Measurements from ENCODE around the gene MMP14. TPM values are rescaled to one million over a fixed set of nuclear protein-coding genes. Genes with fewer than 3 reads are reported as not detected.

MMP14 gene
- total RNA-seq, 1 donor from 2014 or later: 187 TPM

GRCh38 chr14:22845821-22846625, 9.6 kb downstream of the MMP14 start:
- Histone ChIP-seq H3K27ac (peak overlapping the region; percentile 96), H3K9me3 (no peaks in the 10 kb centered on the region), H3K4me3 (no peak overlapping the region), H3K36me3 (peaks cover 6 to 61% of the 10 kb centered on the region in 2 donors), H3K27me3 (no peaks in the 10 kb centered on the region), H3K4me1 (peaks cover 100% of the 10 kb centered on the region)
- DNase-seq (ENCODE audit: extremely low spot score in 2 of 2): no peak
- intact Hi-C loops (cut with DNase I): no loop called here
- TF ChIP-seq POLR2A (IDR thresholded peaks at IDR 0.05) (no peak), POLR2AphosphoS5 (IDR thresholded peaks at IDR 0.05; ENCODE audit: insufficient read depth in 1 of 2, low read depth in 1 of 2) (no peak)
- TF ChIP-seq, protein P1, sequence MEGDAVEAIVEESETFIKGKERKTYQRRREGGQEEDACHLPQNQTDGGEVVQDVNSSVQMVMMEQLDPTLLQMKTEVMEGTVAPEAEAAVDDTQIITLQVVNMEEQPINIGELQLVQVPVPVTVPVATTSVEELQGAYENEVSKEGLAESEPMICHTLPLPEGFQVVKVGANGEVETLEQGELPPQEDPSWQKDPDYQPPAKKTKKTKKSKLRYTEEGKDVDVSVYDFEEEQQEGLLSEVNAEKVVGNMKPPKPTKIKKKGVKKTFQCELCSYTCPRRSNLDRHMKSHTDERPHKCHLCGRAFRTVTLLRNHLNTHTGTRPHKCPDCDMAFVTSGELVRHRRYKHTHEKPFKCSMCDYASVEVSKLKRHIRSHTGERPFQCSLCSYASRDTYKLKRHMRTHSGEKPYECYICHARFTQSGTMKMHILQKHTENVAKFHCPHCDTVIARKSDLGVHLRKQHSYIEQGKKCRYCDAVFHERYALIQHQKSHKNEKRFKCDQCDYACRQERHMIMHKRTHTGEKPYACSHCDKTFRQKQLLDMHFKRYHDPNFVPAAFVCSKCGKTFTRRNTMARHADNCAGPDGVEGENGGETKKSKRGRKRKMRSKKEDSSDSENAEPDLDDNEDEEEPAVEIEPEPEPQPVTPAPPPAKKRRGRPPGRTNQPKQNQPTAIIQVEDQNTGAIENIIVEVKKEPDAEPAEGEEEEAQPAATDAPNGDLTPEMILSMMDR (IDR thresholded peaks at IDR 0.05): no peak

- Histone ChIP-seq H3K9me3 (no peaks in the 10 kb centered on the region), H3K36me3 (peaks cover 6 to 53% of the 10 kb centered on the region in 2 donors), H3K27me3 (no peaks in the 10 kb centered on the region), H3K4me1 (peaks cover 100% of the 10 kb centered on the region), H3K4me3 (no peak overlapping the region), H3K27ac (peak overlapping the region; percentile 96)
- DNase-seq (ENCODE audit: extremely low spot score in 2 of 2): no peak
- TF ChIP-seq POLR2A (IDR thresholded peaks at IDR 0.05): no peak
- TF ChIP-seq, protein P1 (IDR thresholded peaks at IDR 0.05): no peak
- no peak for TF ChIP-seq POLR2AphosphoS5 (IDR thresholded peaks at IDR 0.05; ENCODE audit: insufficient read depth in 1 of 2, low read depth in 1 of 2)
- intact Hi-C loops (cut with DNase I): no loop called here
Observed at GRCh38 chr14:22846811-22847307, 10.5 kb downstream of the MMP14 start.

GRCh38 chr14:22847661-22848341, 11.4 kb downstream of the MMP14 start:
- peak overlapping the region; percentile 6 to 10 for H3K4me3 ChIP-seq
- H3K27ac ChIP-seq: peak overlapping the region; percentile 96
- intact Hi-C loops (cut with DNase I): loop anchor here (1.0 kb wide), 1 partner anchor 10 kb away; no protein-coding TSS in a partner anchor
- TF ChIP-seq POLR2A (IDR thresholded peaks at IDR 0.05) (no peak), POLR2AphosphoS5 (IDR thresholded peaks at IDR 0.05; ENCODE audit: insufficient read depth in 1 of 2, low read depth in 1 of 2) (no peak)
- H3K27me3 ChIP-seq: no peaks in the 10 kb centered on the region
- H3K4me1 ChIP-seq: peaks cover 99% of the 10 kb centered on the region
- no peaks in the 10 kb centered on the region for H3K9me3 ChIP-seq
- DNase-seq (ENCODE audit: extremely low spot score in 2 of 2): no peak
- H3K36me3 ChIP-seq: peaks cover 6 to 43% of the 10 kb centered on the region in 2 donors

DNA sequence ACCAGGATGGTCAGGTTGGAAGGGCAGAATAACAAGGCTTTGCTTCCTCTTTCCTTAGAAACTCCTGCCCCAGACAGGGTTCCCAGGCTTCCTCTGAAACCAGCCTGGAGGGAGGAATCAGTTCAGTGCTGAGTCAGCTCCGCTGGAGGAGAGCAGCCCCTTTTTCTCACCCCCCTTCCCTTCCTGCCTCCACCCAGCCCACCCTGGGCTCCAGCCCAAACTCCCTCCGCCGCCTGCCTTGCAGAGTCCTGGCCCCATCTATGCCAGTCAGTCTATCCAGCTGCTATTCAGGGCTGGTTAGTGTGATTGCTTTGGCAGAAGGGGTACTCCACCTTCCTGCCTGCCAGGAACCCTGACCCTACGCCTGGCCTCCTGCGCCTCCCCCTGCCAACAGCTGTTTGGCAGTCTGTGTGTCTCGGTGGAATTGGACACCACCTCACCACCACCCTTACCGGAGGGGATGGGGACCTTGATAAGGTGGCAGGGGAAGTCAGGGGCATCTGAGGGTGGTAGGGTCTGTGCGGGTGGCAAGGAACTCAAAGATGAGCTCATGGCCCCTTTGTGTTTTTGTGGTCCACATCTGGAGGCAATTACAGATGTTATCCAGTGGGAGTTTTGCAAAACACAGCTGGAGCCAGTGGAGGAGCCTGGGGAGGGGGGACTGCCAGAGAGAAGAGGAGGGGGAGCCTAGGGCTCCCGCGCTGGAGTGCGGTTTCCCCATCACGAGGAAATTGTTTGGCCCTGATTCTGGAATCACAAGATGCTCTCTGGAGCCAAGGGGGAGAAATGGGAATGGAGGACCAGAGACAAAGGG, 12.2 kb downstream of the MMP14 start:
- DNase-seq (ENCODE audit: extremely low spot score in 2 of 2): peak in 1 of 2 donors; percentile 97
- Histone ChIP-seq H3K27ac (peak overlapping the region; percentile 96), H3K36me3 (peaks cover 6 to 36% of the 10 kb centered on the region in 2 donors), H3K9me3 (no peaks in the 10 kb centered on the region), H3K4me1 (peaks cover 98% of the 10 kb centered on the region), H3K27me3 (no peaks in the 10 kb centered on the region), H3K4me3 (peak overlapping the region; percentile 10 to 26)
- intact Hi-C loops (cut with DNase I): loop anchor here (1.0 kb wide), 1 partner anchor 11 kb away; no protein-coding TSS in a partner anchor
- TF ChIP-seq POLR2AphosphoS5 (IDR thresholded peaks at IDR 0.05; ENCODE audit: insufficient read depth in 1 of 2, low read depth in 1 of 2): peak in 1 of 2 donors; percentile 84
- no peak for TF ChIP-seq POLR2A (IDR thresholded peaks at IDR 0.05)
- TF ChIP-seq, protein P1 (IDR thresholded peaks at IDR 0.05): no peak

Measured in vagina (tissue), 2 donors.